SKM-1 (cell line): ENCODE measurements around the gene XIRP2.
"Not testable (repeated sequence)": the region's sequence is repeated elsewhere in the genome, so short reads cannot be mapped to it uniquely, and the experiment has no call there.

Source experiments
- DNase-seq: peaks from one replicate; lab custom pipeline; 2025; ENCODE audit not compliant: unreplicated experiment; lab: John Stamatoyannopoulos, UW

Gene XIRP2

GRCh38 chr2:167192833-167193232 lies 304.6 kb downstream of the XIRP2 start:
- DNase-seq: no peak

GRCh38 chr2:167196461-167197252 lies 308.4 kb downstream of the XIRP2 start:
- DNase-seq: peak; percentile 21

- DNase-seq: no peak
Observed at GRCh38 chr2:167198009-167198408, 309.7 kb downstream of the XIRP2 start.

GRCh38 chr2:167198576-167198975 lies 310.3 kb downstream of the XIRP2 start:
- DNase-seq: no peak

- DNase-seq: no peak
Observed at GRCh38 chr2:167200019-167200418, 311.7 kb downstream of the XIRP2 start.

GRCh38 chr2:167209784-167210183 lies 321.5 kb downstream of the XIRP2 start:
- DNase-seq: no peak

- DNase-seq: peak; percentile 17
Observed at GRCh38 chr2:167212014-167212648, 323.9 kb downstream of the XIRP2 start.

- DNase-seq: no peak
Observed at GRCh38 chr2:167215595-167215994, 327.3 kb downstream of the XIRP2 start.

GRCh38 chr2:167237478-167237877 lies 349.2 kb downstream of the XIRP2 start:
- no peak for DNase-seq

GRCh38 chr2:167240671-167241070 lies 352.4 kb downstream of the XIRP2 start:
- no peak for DNase-seq

GRCh38 chr2:167249197-167249596 lies 360.9 kb downstream of the XIRP2 start:
- peak; percentile 3 for DNase-seq

- DNase-seq: no peak
Observed at GRCh38 chr2:167253025-167253424, 364.7 kb downstream of the XIRP2 start.

- no peak for DNase-seq
Observed at GRCh38 chr2:167254721-167255120, 366.4 kb downstream of the XIRP2 start.

- no peak for DNase-seq
Observed at GRCh38 chr2:167258712-167259111, 370.4 kb downstream of the XIRP2 start.

- DNase-seq: no peak
Observed at GRCh38 chr2:167264380-167264779, 376.1 kb downstream of the XIRP2 start.

GRCh38 chr2:167265004-167265403 lies 376.7 kb downstream of the XIRP2 start:
- no peak for DNase-seq

GRCh38 chr2:167265722-167266121 lies 377.4 kb downstream of the XIRP2 start:
- DNase-seq: no peak

- not testable (repeated sequence) for DNase-seq
Observed at GRCh38 chr2:167268245-167268644, 380.0 kb downstream of the XIRP2 start.

- no peak for DNase-seq
Observed at GRCh38 chr2:167271932-167272331, 383.7 kb downstream of the XIRP2 start.

- no peak for DNase-seq
Observed at GRCh38 chr2:167275046-167275445, 386.8 kb downstream of the XIRP2 start.

- DNase-seq: no peak
Observed at GRCh38 chr2:167279810-167280209, 391.5 kb downstream of the XIRP2 start.

- no peak for DNase-seq
Observed at GRCh38 chr2:167287212-167287611, 398.9 kb downstream of the XIRP2 start.
